HTR-8/SVneo (cell line): ENCODE results near the gene SPG11.
"Not testable (repeated sequence)": the region's sequence is repeated elsewhere in the genome, so short reads cannot be mapped to it uniquely, and the experiment has no call there.

Source experiments
- DNase-seq: peaks from one replicate; pipeline ENCODE4 v3.0.0; 2011; ENCODE audit warnings: low spot score, mixed read lengths; ENCODE audit not compliant: insufficient read length
- FAIRE-seq: peaks from 2 replicates; lab custom pipeline; 2011; peaks lifted over from hg19 to GRCh38; lab: Jason Lieb, UNC

The SPG11 gene, protein sequence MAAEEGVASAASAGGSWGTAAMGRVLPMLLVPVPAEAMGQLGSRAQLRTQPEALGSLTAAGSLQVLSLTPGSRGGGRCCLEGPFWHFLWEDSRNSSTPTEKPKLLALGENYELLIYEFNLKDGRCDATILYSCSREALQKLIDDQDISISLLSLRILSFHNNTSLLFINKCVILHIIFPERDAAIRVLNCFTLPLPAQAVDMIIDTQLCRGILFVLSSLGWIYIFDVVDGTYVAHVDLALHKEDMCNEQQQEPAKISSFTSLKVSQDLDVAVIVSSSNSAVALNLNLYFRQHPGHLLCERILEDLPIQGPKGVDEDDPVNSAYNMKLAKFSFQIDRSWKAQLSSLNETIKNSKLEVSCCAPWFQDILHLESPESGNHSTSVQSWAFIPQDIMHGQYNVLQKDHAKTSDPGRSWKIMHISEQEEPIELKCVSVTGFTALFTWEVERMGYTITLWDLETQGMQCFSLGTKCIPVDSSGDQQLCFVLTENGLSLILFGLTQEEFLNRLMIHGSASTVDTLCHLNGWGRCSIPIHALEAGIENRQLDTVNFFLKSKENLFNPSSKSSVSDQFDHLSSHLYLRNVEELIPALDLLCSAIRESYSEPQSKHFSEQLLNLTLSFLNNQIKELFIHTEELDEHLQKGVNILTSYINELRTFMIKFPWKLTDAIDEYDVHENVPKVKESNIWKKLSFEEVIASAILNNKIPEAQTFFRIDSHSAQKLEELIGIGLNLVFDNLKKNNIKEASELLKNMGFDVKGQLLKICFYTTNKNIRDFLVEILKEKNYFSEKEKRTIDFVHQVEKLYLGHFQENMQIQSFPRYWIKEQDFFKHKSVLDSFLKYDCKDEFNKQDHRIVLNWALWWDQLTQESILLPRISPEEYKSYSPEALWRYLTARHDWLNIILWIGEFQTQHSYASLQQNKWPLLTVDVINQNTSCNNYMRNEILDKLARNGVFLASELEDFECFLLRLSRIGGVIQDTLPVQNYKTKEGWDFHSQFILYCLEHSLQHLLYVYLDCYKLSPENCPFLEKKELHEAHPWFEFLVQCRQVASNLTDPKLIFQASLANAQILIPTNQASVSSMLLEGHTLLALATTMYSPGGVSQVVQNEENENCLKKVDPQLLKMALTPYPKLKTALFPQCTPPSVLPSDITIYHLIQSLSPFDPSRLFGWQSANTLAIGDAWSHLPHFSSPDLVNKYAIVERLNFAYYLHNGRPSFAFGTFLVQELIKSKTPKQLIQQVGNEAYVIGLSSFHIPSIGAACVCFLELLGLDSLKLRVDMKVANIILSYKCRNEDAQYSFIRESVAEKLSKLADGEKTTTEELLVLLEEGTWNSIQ (N-terminal part only)

DNA sequence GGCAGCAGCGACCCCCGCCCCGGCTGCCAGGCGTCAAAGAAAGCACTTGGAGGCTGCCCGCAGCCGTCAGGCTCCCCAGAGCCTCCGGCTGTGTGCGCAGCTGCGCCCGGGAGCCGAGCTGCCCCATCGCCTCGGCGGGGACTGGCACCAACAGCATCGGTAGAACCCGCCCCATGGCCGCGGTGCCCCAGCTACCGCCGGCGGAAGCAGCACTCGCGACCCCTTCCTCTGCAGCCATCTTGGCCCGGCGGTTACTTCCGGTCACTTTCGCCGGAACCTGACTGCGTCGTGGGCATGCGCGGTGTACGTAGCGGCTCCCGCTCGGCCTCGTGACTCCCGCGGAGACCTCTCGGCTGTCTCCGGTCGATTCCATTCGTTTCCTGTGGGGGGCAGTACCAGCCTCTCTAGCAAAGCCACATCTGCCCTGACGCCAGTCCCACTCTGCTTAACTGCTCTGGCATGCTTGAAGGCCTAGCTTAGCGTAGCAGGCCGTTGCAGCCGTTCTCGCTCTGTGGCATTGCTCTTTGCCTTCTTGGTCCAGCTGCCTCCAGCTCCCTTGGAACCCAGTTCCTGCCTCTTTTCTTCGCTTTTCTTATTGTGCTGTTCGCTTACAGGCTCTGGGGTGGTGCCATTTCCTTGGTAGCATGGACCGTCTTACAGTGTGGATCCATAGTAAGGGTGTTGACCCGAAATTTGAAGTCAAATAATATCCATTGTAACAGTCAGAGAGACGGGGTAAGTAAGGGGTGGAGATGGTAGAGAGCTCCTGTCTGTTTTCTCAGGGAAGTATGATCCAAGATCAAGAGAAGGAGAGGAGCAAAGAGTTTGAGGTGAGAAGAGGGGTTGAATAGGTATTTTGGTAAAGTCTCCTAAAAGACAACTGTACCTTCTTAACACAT is at the start of gene SPG11:
TSS of gene SPG11 (minus strand) at position 253 of the 899 bp plus-strand sequence. CDS start at position 238, 15 bp downstream.
- FAIRE-seq (peak; percentile 97), DNase-seq (peak; percentile 93)

DNA sequence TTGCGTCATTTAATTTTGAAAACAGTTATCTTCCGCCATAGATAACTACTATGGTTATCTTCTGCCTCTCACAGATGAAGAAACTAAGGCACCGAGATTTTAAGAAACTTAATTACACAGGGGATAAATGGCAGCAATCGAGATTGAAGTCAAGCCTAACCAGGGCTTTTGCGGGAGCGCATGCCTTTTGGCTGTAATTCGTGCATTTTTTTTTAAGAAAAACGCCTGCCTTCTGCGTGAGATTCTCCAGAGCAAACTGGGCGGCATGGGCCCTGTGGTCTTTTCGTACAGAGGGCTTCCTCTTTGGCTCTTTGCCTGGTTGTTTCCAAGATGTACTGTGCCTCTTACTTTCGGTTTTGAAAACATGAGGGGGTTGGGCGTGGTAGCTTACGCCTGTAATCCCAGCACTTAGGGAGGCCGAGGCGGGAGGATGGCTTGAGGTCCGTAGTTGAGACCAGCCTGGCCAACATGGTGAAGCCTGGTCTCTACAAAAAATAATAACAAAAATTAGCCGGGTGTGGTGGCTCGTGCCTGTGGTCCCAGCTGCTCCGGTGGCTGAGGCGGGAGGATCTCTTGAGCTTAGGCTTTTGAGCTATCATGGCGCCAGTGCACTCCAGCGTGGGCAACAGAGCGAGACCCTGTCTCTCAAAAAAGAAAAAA is 49.0 kb upstream of the SPG11 start:
- DNase-seq (no peak), FAIRE-seq (no peak)

DNA sequence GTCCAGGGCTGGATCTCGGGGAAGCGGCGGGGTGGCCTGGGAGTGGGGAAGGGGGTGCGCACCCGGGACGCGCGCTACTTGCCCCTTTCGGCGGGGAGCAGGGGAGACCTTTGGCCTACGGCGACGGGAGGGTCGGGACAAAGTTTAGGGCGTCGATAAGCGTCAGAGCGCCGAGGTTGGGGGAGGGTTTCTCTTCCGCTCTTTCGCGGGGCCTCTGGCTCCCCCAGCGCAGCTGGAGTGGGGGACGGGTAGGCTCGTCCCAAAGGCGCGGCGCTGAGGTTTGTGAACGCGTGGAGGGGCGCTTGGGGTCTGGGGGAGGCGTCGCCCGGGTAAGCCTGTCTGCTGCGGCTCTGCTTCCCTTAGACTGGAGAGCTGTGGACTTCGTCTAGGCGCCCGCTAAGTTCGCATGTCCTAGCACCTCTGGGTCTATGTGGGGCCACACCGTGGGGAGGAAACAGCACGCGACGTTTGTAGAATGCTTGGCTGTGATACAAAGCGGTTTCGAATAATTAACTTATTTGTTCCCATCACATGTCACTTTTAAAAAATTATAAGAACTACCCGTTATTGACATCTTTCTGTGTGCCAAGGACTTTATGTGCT is 48.4 kb upstream of the SPG11 start:
- no peak for FAIRE-seq

DNA sequence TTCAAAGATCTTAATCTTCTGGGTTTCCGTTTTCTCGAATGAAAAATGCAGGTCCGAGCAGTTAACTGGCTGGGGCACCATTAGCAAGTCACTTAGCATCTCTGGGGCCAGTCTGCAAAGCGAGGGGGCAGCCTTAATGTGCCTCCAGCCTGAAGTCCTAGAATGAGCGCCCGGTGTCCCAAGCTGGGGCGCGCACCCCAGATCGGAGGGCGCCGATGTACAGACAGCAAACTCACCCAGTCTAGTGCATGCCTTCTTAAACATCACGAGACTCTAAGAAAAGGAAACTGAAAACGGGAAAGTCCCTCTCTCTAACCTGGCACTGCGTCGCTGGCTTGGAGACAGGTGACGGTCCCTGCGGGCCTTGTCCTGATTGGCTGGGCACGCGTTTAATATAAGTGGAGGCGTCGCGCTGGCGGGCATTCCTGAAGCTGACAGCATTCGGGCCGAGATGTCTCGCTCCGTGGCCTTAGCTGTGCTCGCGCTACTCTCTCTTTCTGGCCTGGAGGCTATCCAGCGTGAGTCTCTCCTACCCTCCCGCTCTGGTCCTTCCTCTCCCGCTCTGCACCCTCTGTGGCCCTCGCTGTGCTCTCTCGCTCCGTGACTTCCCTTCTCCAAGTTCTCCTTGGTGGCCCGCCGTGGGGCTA is 47.8 kb upstream of the SPG11 start, which contains the start of the genes B2M and PATL2:
TSS of gene B2M (plus strand) at position 422 of the 647 bp plus-strand sequence. CDS start at position 452, 30 bp downstream.
TSS of gene PATL2 (minus strand) at position 228 of the 647 bp plus-strand sequence. CDS start 34,833 bp downstream, outside the sequence.
- FAIRE-seq = peak; percentile 63
- DNase-seq = peak; percentile 92

More for the DNA sequence above, 48.4 kb upstream of the SPG11 start:
- no peak for DNase-seq

DNA sequence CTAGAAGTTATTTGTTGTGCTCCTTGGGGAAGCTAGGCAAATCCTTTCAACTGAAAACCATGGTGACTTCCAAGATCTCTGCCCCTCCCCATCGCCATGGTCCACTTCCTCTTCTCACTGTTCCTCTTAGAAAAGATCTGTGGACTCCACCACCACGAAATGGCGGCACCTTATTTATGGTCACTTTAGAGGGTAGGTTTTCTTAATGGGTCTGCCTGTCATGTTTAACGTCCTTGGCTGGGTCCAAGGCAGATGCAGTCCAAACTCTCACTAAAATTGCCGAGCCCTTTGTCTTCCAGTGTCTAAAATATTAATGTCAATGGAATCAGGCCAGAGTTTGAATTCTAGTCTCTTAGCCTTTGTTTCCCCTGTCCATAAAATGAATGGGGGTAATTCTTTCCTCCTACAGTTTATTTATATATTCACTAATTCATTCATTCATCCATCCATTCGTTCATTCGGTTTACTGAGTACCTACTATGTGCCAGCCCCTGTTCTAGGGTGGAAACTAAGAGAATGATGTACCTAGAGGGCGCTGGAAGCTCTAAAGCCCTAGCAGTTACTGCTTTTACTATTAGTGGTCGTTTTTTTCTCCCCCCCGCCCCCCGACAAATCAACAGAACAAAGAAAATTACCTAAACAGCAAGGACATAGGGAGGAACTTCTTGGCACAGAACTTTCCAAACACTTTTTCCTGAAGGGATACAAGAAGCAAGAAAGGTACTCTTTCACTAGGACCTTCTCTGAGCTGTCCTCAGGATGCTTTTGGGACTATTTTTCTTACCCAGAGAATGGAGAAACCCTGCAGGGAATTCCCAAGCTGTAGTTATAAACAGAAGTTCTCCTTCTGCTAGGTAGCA is 47.0 kb upstream of the SPG11 start:
- DNase-seq = no peak
- no peak for FAIRE-seq

DNA sequence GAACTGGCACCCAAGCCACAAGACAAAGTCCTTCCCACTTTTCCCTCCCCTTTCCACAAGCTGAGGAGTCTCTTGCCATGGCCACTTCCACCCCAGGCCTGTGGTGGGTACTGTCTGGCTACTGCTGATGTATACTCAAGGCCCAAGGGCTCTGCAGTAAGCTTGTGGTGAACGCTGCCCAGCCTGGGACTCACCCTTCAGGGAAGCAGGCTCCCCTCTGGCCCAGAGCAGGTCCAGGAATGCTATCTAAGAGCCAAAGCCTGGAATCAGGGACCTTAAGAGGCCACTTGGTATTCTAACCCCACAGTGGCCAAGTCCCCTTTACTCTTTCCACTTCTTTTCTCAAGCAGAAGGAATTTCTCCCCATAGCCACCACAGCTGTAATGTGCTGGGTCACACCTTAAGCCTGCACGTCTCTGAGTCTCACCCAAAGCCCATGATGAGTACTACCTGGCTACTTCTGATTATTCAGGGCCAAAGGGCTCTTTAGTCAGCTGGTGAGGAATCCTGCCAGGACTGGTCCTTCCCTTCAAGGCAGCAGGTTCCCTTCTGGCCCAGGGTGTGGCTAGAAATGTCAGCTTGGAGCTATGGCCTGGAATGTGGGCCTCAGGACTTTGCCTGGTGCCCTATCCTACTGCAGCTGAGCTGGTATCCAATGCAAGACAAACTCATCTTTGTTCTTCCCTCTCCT is 43.6 kb upstream of the SPG11 start:
- no peak for FAIRE-seq

DNA sequence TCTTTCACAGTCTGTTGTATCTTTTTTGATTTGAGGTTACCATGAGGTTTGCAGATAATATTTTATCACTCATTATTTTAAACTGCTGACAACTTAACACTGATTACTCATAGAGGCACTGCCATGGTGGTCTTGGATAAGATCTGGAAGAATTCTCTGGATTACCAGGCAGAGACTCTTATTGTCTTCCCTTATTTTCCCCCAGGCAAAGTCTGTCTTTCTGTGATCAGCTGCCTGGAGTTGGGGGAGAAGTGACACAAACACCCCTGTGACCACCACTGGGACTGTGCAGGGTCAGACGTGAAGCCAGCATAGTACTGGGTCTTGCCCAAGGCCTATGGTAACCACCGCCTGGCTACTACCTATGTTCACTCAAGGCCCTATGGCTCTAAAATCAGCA is 42.9 kb upstream of the SPG11 start:
- DNase-seq (no peak), FAIRE-seq (no peak)

More for the DNA sequence above, 43.6 kb upstream of the SPG11 start:
- no peak for DNase-seq

DNA sequence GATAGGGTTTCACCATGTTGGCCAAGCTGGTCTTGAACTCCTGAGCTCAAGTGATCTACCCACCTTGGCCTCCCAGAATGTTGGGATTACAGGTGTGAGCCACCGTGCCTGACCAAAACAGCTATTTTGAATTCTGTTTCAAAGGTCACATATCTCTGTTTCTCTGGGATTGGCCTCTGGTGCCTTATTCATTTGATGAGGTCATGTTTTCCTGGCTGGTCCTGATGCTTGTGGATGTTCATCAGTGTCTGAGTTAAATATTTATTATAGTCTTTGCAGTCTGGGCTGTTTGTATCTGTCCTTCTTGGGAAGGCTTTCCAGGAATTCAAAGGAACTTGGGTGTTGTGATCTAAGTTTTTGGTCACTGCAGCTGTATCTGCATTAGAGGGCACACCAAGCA is 42.5 kb upstream of the SPG11 start:
- FAIRE-seq = no peak
- DNase-seq = no peak

DNA sequence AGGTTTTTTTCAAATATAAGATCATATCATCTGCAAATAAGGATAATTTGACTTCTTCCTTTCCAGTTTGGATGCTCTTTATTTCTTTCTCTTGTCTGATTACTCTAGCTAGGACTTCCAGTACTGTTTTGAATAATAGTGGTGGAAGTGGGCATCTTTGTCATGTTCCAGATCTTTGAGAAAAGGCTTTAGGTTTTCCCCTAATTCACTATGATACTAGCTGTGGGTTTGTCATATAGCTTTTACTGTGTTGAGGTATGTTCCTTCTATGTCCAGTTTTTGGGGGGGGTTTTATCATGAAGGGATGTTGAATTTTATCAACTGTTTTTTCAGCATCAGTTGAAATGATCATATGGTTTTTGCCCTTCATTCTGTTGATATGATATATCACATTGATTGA is 37.2 kb upstream of the SPG11 start:
- not testable (repeated sequence) for DNase-seq, FAIRE-seq

DNA sequence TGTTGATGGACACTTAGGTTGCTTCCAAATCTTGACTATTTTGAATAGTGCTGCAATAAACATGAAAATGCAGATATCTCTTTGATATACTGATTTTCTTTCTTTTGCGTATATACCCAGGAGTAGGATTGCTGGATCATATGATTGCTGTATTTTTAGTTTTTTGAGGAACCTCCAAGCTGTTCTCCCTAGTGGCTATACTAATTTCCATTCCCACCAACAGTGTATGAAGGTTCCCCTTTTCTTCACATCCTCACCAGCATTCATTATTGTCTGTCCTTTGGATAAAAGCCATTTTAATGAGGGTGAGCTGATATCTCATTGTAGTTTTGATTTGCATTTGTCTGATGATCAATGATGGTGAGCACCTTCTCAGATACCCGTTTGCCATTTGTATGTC is 35.2 kb upstream of the SPG11 start:
- DNase-seq (no peak), FAIRE-seq (no peak)

DNA sequence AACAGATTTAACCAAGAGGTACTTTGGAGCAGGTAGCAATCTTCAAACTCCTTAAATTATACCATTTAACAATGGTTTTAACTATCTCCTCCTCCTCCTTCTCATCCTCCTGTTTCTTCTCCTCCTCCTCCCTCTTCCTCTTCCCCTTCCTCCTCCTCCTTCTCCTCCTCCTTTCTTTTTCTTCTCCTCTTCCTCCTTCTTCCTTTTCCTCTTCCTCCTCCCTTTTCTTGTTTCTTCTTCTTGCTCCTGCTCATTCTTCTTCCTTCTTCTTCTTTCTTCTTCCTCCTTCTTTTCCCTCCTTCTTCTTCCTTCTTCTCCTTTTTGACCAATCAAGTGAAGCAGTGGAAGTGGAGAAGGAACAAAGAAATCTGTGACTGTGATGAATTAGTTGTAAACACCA is 33.6 kb upstream of the SPG11 start:
- FAIRE-seq = no peak
- DNase-seq = no peak

DNA sequence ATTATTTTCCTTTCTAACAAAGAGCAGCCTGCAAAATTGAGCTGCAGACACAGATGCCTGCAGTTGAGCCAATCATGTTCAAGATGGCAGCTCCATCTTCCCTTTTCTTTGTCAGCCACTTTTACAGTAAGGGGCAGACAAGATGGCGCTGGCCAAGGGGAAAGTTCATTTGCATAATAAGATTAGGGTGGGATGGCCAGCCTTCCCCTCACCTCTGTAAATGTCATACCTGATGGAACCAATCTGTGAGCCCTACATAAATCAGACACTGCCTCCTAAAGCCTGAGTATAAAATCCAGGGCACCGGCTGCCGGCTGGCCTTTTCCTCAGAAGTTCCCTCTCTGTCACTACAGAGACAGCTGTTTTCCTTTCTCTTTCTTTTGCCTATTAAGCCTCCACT is 31.8 kb upstream of the SPG11 start:
- DNase-seq (no peak), FAIRE-seq (no peak)

DNA sequence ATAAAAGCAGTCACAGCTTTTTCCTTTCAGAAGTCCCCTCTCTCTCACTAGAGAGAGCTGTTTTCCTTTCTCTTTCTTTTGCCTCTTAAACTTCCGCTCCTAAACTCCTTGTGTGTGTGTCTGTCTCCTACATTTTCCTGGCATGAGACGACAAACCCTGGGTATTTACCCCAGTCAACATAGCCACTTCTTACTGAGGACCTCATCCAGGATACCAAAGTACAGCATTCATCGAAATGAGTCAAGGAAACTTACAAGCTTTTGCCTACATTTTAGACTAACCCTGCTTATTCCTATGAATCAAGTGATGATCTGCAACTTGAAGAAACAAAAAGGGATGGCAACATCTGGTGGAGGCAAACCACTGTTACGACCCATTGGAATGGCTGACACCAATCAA is 31.0 kb upstream of the SPG11 start:
- no peak for FAIRE-seq
- DNase-seq = no peak

DNA sequence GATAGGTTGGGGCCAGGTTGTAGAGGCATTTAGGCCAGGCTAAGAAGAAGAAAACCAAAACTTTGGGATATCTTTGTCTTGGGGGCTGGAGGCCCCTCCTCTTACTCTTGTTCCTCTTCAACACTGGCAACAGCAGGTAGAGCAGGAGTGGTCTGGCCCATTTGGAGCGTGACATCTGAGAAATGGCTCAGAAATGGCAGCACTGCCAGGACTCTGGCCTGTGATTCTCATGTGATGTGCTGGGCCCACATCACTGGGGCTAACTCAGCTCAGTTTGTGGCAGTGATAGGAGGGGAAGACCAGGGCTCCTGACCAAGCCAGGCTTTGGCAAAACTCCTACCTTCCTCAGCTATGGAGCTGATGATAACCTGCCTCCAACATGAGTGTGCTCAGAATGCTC is 29.2 kb upstream of the SPG11 start:
- FAIRE-seq = no peak
- DNase-seq = no peak

DNA sequence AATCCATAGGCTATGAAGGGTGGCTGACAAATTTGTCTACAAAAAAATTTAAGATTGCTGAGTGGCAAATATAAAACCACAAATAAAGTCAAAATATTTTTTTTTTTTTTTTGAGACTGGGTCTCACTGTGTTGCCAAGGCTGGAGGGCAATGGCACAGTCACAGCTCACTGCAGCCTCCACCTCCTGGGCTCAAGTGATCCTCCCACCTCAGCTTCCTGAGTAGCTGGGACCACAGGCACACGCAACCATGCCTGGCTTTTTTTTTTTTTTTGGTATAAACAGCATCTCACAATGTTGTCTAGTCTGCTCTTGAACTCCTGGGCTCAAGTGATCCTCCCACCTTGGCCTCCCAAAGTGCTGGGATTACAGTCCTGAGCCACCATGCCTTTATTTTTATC is 26.8 kb upstream of the SPG11 start:
- DNase-seq, FAIRE-seq: not testable (repeated sequence)

DNA sequence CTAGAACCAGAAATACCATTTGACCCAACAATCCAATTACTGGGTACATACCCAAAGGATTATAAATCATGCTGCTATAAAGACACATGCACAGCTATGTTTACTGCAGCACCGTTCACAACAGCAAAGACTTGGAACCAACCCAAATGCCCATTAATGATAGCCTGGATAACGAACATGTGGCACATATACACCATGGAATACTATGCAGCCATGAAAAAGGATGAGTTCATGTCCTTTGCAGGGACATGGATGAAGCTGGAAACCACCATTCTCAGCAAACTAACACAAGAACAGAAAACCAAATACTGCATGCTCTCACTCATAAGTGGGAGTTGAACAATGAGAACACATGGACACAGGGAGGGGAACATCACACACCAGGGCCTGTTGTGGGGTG is 25.9 kb upstream of the SPG11 start:
- DNase-seq, FAIRE-seq: not testable (repeated sequence)
